A549 (cell line): ENCODE data around the gene SAT2. TPM values are rescaled to one million over a fixed set of nuclear protein-coding genes. Genes with fewer than 3 reads are reported as not detected.

Experiments
- ATAC-seq, 2 experiments: fragments of 200-7000 bp in 1 of 2; fragments of >200 bp in 1 of 2; cut with Nextera tagmentation in 1 of 2; cut with Tn5 transposase in 1 of 2; 3 replicates each; pipeline versions ENCODE4 v1.8.0 to v1.9.1; 2018 to 2020; ENCODE audit warnings: mild to moderate bottlenecking in 1 of 2, moderate library complexity in 1 of 2
- CTCF ChIA-PET: fragments of 300-600 bp; sonication (Branson Sonifier 250); formaldehyde crosslinking; extraction: SDS; loops from one replicate; lab custom pipeline; 2021; ENCODE audit warnings: antibody characterized with exemption, inconsistent platforms; lab: Yijun Ruan, JAX
- POLR2A ChIA-PET: fragments of 350-600 bp; formaldehyde crosslinking; extraction: SDS; loops from one replicate; lab custom pipeline; 2021; ENCODE audit warnings: antibody characterized with exemption, inconsistent platforms; lab: Yijun Ruan, JAX
- DNase-seq, 2 experiments: peaks; one replicate each; pipeline versions ENCODE4 v3.0.0 to v3.0.0-alpha.2; 2011 to 2016; ENCODE audit warnings: low read depth in 1 of 2, low spot score in 1 of 2
- FAIRE-seq: peaks from 2 replicates; lab custom pipeline; 2011; peaks lifted over from hg19 to GRCh38; lab: Jason Lieb, UNC
- H3K27ac ChIP-seq, 2 experiments: fragments of >200 bp; sonication (Bioruptor Twin); formaldehyde crosslinking; 3 replicates each; pipeline ENCODE4 v1.5.1; 2016 to 2017
- H3K4me1 ChIP-seq: fragments of >200 bp; sonication (Bioruptor Twin); formaldehyde crosslinking; 3 replicates; pipeline ENCODE4 v1.6.1; 2016
- H3K4me2 ChIP-seq: fragments of >200 bp; sonication (Bioruptor Twin); formaldehyde crosslinking; 3 replicates; pipeline ENCODE4 v1.6.1; 2016
- H3K4me3 ChIP-seq: fragments of >200 bp; sonication (Bioruptor Twin); formaldehyde crosslinking; 3 replicates; pipeline ENCODE4 v1.5.1; 2016
- H3K9me3 ChIP-seq: fragments of >200 bp; sonication (Bioruptor Twin); formaldehyde crosslinking; 3 replicates; pipeline ENCODE4 v1.6.1; 2016
- CEBPB ChIP-seq, 2 experiments: fragments of >200 bp in 1 of 2; sonication (Bioruptor Twin) in 1 of 2; formaldehyde crosslinking in 1 of 2; IDR thresholded peaks; 2 replicates each; pipeline ENCODE4 v1.6.1; 2012 to 2016
- FOSL2 ChIP-seq, 2 experiments: fragments of 450-650 bp in 1 of 2; fragments of >200 bp in 1 of 2; sonication (Bioruptor Twin) in 1 of 2; formaldehyde crosslinking; IDR thresholded peaks; 2 replicates each; pipeline versions ENCODE4 v1.5.0 to v1.6.1; 2016 to 2020; ENCODE audit warnings: mild to moderate bottlenecking in 1 of 2, moderate library complexity in 1 of 2
- HDAC2 ChIP-seq: fragments of 200-600 bp; sonication (generic); IDR thresholded peaks from 2 replicates; pipeline ENCODE4 v1.6.1; 2016
- HMGXB4 ChIP-seq: fragments of 250-450 bp; sonication (Bioruptor Pico); IDR thresholded peaks from 2 replicates; pipeline ENCODE4 v1.5.0; 2021; ENCODE audit warnings: mild to moderate bottlenecking, moderate library complexity, borderline replicate concordance
- HOXB13 ChIP-seq: fragments of 250-450 bp; sonication (Bioruptor Pico); IDR thresholded peaks from 2 replicates; pipeline ENCODE4 v1.5.0; 2020; ENCODE audit warnings: low read depth, mild to moderate bottlenecking, moderate library complexity
- JUN ChIP-seq, 2 experiments: fragments of >200 bp; sonication (Bioruptor Twin); formaldehyde crosslinking; IDR thresholded peaks; 2 replicates in 1 of 2; 3 replicates in 1 of 2; pipeline ENCODE4 v1.6.1; 2016 to 2017
- MAFK ChIP-seq: fragments of 450-650 bp; IDR thresholded peaks from 2 replicates; pipeline ENCODE4 v1.6.1; 2014; ENCODE audit not compliant: partially characterized antibody
- NPAS2 ChIP-seq: fragments of 250-450 bp; sonication (Bioruptor Pico); IDR thresholded peaks from 2 replicates; pipeline ENCODE4 v1.8.0; 2022; ENCODE audit warnings: mild to moderate bottlenecking, moderate library complexity, borderline replicate concordance
- PBX3 ChIP-seq: IDR thresholded peaks from 2 replicates; pipeline ENCODE4 v1.6.1; 2012
- POLR2AphosphoS2 ChIP-seq: conservative IDR thresholded peaks from 2 replicates; pipeline ENCODE4 v1.6.1; 2012; ENCODE audit warnings: low read length, improper control_type of control experiment, inconsistent platforms
- RAD21 ChIP-seq, 2 experiments: fragments of >200 bp in 1 of 2; sonication (Bioruptor Twin) in 1 of 2; formaldehyde crosslinking in 1 of 2; IDR thresholded peaks in 1 of 2; conservative IDR thresholded peaks in 1 of 2; 2 replicates in 1 of 2; 3 replicates in 1 of 2; pipeline ENCODE4 v1.6.1; 2012 to 2018; ENCODE audit warnings: inconsistent platforms in 1 of 2
- ZSCAN20 ChIP-seq: fragments of 250-450 bp; sonication (Bioruptor Pico); IDR thresholded peaks from 2 replicates; pipeline ENCODE4 v1.8.0; 2022; ENCODE audit warnings: mild to moderate bottlenecking, moderate library complexity
- WGBS: methylation state at CpG from one replicate; pipeline ENCODE4 v1.1.6; 2017; ENCODE audit errors: missing lambda C conversion rate; 5-methylcytosine and 5-hydroxymethylcytosine counted together
- polyA plus RNA-seq, 4 experiments: library from polyadenylated mRNA; depleted of rRNA in 3 of 4; stranded (reverse); fragments of >200 nt; fragmentation: RNase III in 1 of 4; extraction: RNeasy Plus Mini Kit Qiagen cat#74134 plus additional on column Dnase treatment in 1 of 4; gene quantifications; 2 replicates in 3 of 4; 3 replicates in 1 of 4; pipeline ENCODE4 v1.2.3, GENCODE V29; 2011 to 2017
- TF ChIP-seq, protein P1 (sequence below): IDR thresholded peaks from 2 replicates; pipeline ENCODE4 v1.6.1; 2012
- TF ChIP-seq, protein P2 (sequence below): fragments of 150-350 bp; IDR thresholded peaks from 2 replicates; pipeline ENCODE4 v1.6.1; 2014; ENCODE audit warnings: low read depth, mild to moderate bottlenecking, low read length
- TF ChIP-seq, protein P3 (sequence below): fragments of >200 bp; sonication (Bioruptor Twin); formaldehyde crosslinking; IDR thresholded peaks from 3 replicates; pipeline ENCODE4 v1.5.1; 2016
- TF ChIP-seq, protein P4 (sequence below): fragments of >200 bp; sonication (Bioruptor Twin); formaldehyde crosslinking; IDR thresholded peaks from 3 replicates; pipeline ENCODE4 v1.6.1; 2016

SAT2 gene
- polyA plus RNA-seq, 2 of the 4 experiments (the other 2 are of a cell fraction): 38.1 to 76.3 TPM

DNA sequence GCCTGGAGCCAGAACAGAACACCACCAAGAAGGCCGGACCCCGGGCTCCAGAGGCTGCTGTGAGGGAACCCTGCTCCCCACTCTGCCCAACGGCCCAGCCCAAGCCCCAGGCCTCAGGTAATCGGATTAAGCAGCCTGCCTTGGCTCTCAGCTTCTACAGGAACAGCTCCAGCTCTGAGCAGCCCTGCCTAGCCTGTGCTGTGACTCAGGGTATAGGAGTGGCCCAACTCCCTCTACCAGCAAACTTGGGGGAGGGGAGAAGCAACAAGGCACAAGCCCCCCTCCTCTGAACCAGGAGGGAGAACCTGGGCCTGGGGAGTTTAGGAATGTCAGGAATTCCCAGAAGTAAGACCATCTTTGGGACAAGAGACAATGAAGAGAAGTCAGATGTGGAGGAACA, 36.9 kb downstream of the SAT2 start:
- peaks cover 31% of the 10 kb centered on the region for H3K4me1 ChIP-seq
- no peak overlapping the region for H3K4me3 ChIP-seq
- no peak for TF ChIP-seq HMGXB4
- TF ChIP-seq MAFK: no peak
- peak; percentile 34; the same call in 1 of the 2 replicates for TF ChIP-seq PBX3
- no peak for TF ChIP-seq NPAS2 (CRISPR knock-in tag)
- TF ChIP-seq, protein P1, sequence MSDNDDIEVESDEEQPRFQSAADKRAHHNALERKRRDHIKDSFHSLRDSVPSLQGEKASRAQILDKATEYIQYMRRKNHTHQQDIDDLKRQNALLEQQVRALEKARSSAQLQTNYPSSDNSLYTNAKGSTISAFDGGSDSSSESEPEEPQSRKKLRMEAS: peak; percentile 24; the same call in 1 of the 2 replicates
- TF ChIP-seq JUN (IDR thresholded peaks at IDR 0.05): 0 out of 5 replicates have a peak, but pooled peaks of 1 of the 2 experiments have one; percentile 26
- ATAC-seq: peak; percentile 54
- 62% methylated on average over 4 of the region's 4 CpGs for WGBS
- FAIRE-seq: no peak
- POLR2A ChIA-PET: interaction anchor here (1.9 to 3.0 kb wide), 3 partner anchors 11 to 97 kb away, joined by 10 to 16 read pairs (median 12); partner anchors contain the start of genes CD68 and TP53
- peak; percentile 44 to 69 for DNase-seq
- peak overlapping the region; percentile 50 to 78; a peak in 5 of 6 replicates for H3K27ac ChIP-seq
- CTCF ChIA-PET: interaction anchor here (1.3 to 12.1 kb wide), 7 partner anchors 13 to 235 kb away, joined by 3 to 184 read pairs (median 21); partner anchors contain the start of genes CD68, DNAH2, FXR2 and TP53
- H3K4me2 ChIP-seq: peak overlapping the region; percentile 44
- H3K9me3 ChIP-seq: no peaks in the 10 kb centered on the region

GRCh38 chr17:7589891-7590691, 37.5 kb downstream of the SAT2 start, which contains the start of gene SOX15:
Gene SOX15, minus strand, starts transcription at chr17:7590094. Its CDS starts 418 bp downstream, at chr17:7589676.
- H3K4me1 ChIP-seq: peaks cover 31% of the 10 kb centered on the region
- no peak for DNase-seq

DNA sequence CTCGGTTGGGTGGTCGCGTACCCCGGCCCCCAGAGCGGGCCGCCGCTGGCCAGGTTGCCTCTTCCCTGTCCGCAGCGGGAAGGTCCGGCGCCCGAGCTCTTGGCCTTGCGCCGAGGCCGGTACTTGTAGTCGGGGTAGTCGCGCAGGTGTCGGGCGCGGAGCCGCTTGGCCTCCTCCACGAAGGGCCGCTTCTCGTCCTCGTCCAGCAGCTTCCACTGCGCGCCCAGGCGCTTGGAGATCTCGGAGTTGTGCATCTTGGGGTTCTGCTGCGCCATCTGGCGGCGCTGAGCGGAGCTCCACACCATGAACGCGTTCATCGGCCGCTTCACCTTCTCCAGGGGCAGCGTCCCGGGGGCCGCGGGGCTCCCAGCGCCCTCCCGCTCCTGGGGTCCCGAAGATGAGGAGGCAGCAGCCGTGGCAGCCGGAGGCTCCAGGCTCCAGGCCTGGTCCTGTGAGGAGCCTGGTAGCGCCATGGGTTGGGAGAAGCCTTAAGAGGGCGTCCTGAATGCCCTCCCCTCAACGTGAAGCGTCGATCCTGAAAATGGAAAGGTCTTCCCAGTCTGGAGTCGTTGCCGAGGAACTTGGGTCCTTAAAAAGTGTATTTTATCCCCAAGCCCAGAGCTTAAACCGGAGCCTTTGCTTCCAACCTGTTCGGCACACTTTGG, 38.3 kb downstream of the SAT2 start:
- 81% methylated on average over 51 of the region's 56 CpGs for WGBS
- CTCF ChIA-PET: interaction anchor here (0.6 to 12.1 kb wide), 27 partner anchors 11 to 535 kb away, joined by 3 to 184 read pairs (median 5); partner anchors contain the start of genes ATP1B2, CD68, DNAH2 and FXR2
- no peaks in the 10 kb centered on the region for H3K9me3 ChIP-seq
- FAIRE-seq: no peak
- POLR2A ChIA-PET: interaction anchor here (0.8 to 3.0 kb wide), 4 partner anchors 10 to 98 kb away, joined by 3 to 16 read pairs (median 10); partner anchors contain the start of genes CD68, SAT2 and TP53
- peaks cover 36% of the 10 kb centered on the region for H3K4me1 ChIP-seq
- peak; percentile 22 to 65; a peak in 3 of 6 replicates for ATAC-seq
- H3K4me2 ChIP-seq: no peak overlapping the region; the same call in 2 of the 3 replicates
- TF ChIP-seq, protein P2, sequence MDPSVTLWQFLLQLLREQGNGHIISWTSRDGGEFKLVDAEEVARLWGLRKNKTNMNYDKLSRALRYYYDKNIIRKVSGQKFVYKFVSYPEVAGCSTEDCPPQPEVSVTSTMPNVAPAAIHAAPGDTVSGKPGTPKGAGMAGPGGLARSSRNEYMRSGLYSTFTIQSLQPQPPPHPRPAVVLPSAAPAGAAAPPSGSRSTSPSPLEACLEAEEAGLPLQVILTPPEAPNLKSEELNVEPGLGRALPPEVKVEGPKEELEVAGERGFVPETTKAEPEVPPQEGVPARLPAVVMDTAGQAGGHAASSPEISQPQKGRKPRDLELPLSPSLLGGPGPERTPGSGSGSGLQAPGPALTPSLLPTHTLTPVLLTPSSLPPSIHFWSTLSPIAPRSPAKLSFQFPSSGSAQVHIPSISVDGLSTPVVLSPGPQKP: no peak
- no peak for TF ChIP-seq CEBPB (IDR thresholded peaks at IDR 0.05)
- no peak for TF ChIP-seq HOXB13 (CRISPR knock-in tag)
- TF ChIP-seq POLR2AphosphoS2: no peak
- TF ChIP-seq, protein P3, sequence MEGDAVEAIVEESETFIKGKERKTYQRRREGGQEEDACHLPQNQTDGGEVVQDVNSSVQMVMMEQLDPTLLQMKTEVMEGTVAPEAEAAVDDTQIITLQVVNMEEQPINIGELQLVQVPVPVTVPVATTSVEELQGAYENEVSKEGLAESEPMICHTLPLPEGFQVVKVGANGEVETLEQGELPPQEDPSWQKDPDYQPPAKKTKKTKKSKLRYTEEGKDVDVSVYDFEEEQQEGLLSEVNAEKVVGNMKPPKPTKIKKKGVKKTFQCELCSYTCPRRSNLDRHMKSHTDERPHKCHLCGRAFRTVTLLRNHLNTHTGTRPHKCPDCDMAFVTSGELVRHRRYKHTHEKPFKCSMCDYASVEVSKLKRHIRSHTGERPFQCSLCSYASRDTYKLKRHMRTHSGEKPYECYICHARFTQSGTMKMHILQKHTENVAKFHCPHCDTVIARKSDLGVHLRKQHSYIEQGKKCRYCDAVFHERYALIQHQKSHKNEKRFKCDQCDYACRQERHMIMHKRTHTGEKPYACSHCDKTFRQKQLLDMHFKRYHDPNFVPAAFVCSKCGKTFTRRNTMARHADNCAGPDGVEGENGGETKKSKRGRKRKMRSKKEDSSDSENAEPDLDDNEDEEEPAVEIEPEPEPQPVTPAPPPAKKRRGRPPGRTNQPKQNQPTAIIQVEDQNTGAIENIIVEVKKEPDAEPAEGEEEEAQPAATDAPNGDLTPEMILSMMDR: peak; percentile 46
- TF ChIP-seq RAD21 (conservative IDR thresholded peaks at IDR 0.05 in 1 of 2, IDR thresholded peaks at IDR 0.05 in 1 of 2): peak; percentile 44 to 45; a peak in 3 of 5 replicates
- TF ChIP-seq, protein P4, sequence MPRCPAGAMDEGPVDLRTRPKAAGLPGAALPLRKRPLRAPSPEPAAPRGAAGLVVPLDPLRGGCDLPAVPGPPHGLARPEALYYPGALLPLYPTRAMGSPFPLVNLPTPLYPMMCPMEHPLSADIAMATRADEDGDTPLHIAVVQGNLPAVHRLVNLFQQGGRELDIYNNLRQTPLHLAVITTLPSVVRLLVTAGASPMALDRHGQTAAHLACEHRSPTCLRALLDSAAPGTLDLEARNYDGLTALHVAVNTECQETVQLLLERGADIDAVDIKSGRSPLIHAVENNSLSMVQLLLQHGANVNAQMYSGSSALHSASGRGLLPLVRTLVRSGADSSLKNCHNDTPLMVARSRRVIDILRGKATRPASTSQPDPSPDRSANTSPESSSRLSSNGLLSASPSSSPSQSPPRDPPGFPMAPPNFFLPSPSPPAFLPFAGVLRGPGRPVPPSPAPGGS: 0 out of 3 replicates have a peak, but pooled peaks have one; percentile 8
- TF ChIP-seq HDAC2: no peak
- H3K27ac ChIP-seq: peak overlapping the region in 1 of 2 experiments; percentile 78; a peak in 2 of 6 replicates
- peak in 1 of 2 experiments; percentile 72 for DNase-seq
- H3K4me3 ChIP-seq: no peak overlapping the region

More at GRCh38 chr17:7589891-7590691, 37.5 kb downstream of the SAT2 start, which contains the start of gene SOX15:
- Histone ChIP-seq H3K4me2 (peak within 1 kb of the TSS; percentile 44), H3K9me3 (no peaks in the 10 kb centered on the region), H3K27ac (peak within 1 kb of the TSS; percentile 50 to 78; a peak in 5 of 6 replicates), H3K4me3 (no peak within 1 kb of the TSS)
- WGBS: 68% methylated on average over 22 of the region's 24 CpGs
- ChIA-PET POLR2A (interaction anchor here (0.8 to 3.0 kb wide), 5 partner anchors 10 to 97 kb away, joined by 3 to 16 read pairs (median 10); partner anchors contain the start of genes CD68, SAT2 and TP53), CTCF (interaction anchor here (0.6 to 12.1 kb wide), 23 partner anchors 11 to 234 kb away, joined by 3 to 184 read pairs (median 7); partner anchors contain the start of genes ATP1B2, CD68, DNAH2 and FXR2)
- ATAC-seq: peak; percentile 1 to 10; a peak in 1 of 6 replicates
- FAIRE-seq: no peak
- TF ChIP-seq FOSL2 (IDR thresholded peaks at IDR 0.05) (no peak), FOSL2 (CRISPR knock-in tag; IDR thresholded peaks at IDR 0.05) (peak; percentile 23; the same call in 1 of the 2 replicates), JUN (IDR thresholded peaks at IDR 0.05) (peak in 1 of 2 experiments; percentile 33; a peak in 2 of 5 replicates), ZSCAN20 (CRISPR knock-in tag) (no peak)
